DND-41 (cell line): Measurements from ENCODE around the gene CD151.

ENCODE experiments used
- CTCF ChIP-seq: IDR thresholded peaks from 2 replicates; pipeline ENCODE4 v1.5.1; 2012; ENCODE audit warnings: borderline replicate concordance, low read length, moderate library complexity, mild to moderate bottlenecking; ENCODE audit not compliant: poor library complexity, severe bottlenecking; ENCODE audit errors: extremely low read depth
- EZH2 ChIP-seq: IDR thresholded peaks from 3 replicates; pipeline ENCODE4 v1.6.1; 2012; ENCODE audit warnings: borderline replicate concordance, low read depth, mild to moderate bottlenecking, moderate library complexity, low read length, inconsistent platforms; ENCODE audit not compliant: severe bottlenecking

DNA sequence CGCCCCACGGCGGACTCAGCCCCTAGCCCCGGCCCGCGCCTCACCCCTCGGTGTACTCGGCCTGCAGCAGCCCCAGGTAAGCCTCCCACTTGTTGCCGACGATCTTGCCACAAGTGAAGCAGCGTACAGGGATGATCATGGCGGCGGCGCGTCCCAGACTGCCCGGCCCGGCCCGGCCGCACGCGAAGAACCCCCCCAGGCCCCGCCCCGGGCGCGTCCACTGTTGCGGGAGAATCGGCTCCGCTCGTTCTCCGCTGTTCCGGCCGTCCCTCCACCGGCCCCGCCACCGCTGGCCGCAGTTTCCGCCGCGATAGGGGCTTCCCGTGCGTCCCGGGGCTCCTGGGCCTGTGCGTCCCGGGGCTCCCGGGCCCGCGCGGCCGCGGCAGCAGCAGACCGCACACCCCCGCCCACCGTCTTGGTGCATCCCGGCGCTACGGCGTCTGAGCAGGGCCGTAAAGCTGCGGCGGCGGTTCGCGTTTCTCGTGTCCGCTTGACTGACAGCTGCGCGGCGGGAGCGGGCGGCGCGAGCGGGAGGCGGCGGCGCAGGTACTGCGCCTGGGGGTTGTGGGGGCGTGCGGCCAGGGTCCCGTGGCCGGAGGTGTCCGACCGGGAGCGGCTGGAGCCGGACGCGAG is 9.7 kb downstream of the CD151 start, which contains the start of the genes POLR2L and TSPAN4:
- TF ChIP-seq CTCF = no peak
- no peak for TF ChIP-seq EZH2
